T-cell (primary cell): ENCODE measurements around the gene FRRS1L. TPM values are rescaled to one million over a fixed set of nuclear protein-coding genes. Genes with fewer than 3 reads are reported as not detected.

Experiments
- ATAC-seq, 4 experiments: fragments of 200-7000 bp in 3 of 4; fragments of 150-1000 bp in 1 of 4; cut with Tn5 transposase; replicated peaks in 1 of 4; 1 replicate in 3 of 4; 2 replicates in 1 of 4; pipeline ENCODE4 v1.10.0; 2021; ENCODE audit warnings: moderate library complexity in 3 of 4, mild to moderate bottlenecking in 2 of 4, moderate number of reproducible peaks in 1 of 4
- CTCF ChIA-PET, 2 donors: fragments of 300-600 bp; sonication (Branson Sonifier 250); formaldehyde crosslinking; loops; one replicate each; lab custom pipeline; 2022; ENCODE audit warnings: antibody characterized with exemption in 2 of 2; lab: Charles Lee
- POLR2A ChIA-PET, 2 donors: fragments of 300-600 bp; sonication (Branson Sonifier 250); formaldehyde crosslinking; loops; one replicate each; lab custom pipeline; 2022; ENCODE audit warnings: antibody characterized with exemption in 2 of 2; lab: Charles Lee
- DNase-seq, 35 experiments: peaks; one replicate each; pipeline versions ENCODE4 v3.0.0 to v3.0.0-alpha.2; 2013 to 2023
- H3K27ac ChIP-seq: one replicate; pipeline ENCODE4 v1.5.1; 2013; ENCODE audit warnings: low read length
- H3K27me3 ChIP-seq, 2 experiments: replicated peaks in 1 of 2; 1 replicate in 1 of 2; 2 replicates in 1 of 2; pipeline versions ENCODE4 v1.6.1 to v1.7.0; 2013; ENCODE audit warnings: low read length in 1 of 2, mixed read lengths in 1 of 2; ENCODE audit not compliant: control insufficient read depth in 2 of 2, insufficient read depth in 2 of 2; ENCODE audit errors: extremely low read depth in 1 of 2
- H3K36me3 ChIP-seq, 2 donors: 1 replicate in 1 of 2; 2 replicates in 1 of 2; pipeline versions ENCODE4 v1.6.1 to v1.7.0; 2013; ENCODE audit warnings: low read length in 1 of 2; ENCODE audit not compliant: control insufficient read depth in 2 of 2, insufficient read depth in 1 of 2; ENCODE audit errors: extremely low read depth in 1 of 2
- H3K4me1 ChIP-seq, 2 experiments: 1 replicate in 1 of 2; 2 replicates in 1 of 2; pipeline versions ENCODE4 v1.6.1 to v1.7.0; 2013; ENCODE audit warnings: low read length in 2 of 2, mixed read lengths in 1 of 2; ENCODE audit not compliant: insufficient read depth in 2 of 2, control insufficient read depth in 1 of 2; ENCODE audit errors: extremely low read depth in 1 of 2
- H3K4me3 ChIP-seq, 2 donors: 1 replicate in 1 of 2; 2 replicates in 1 of 2; pipeline versions ENCODE4 v1.5.1 to v1.7.0; 2013; ENCODE audit warnings: mild to moderate bottlenecking in 2 of 2, low read length in 1 of 2, moderate library complexity in 1 of 2; ENCODE audit not compliant: control insufficient read depth in 1 of 2; ENCODE audit errors: extremely low read depth in 1 of 2
- H3K9me3 ChIP-seq: 2 replicates; pipeline ENCODE4 v1.7.0; 2013
- H3K27ac Mint-ChIP-seq, 2 donors: one replicate each; pipeline ENCODE4 v1.8.0; 2020 to 2021; ENCODE audit warnings: mild to moderate bottlenecking in 2 of 2, mixed read lengths in 2 of 2
- H3K27me3 Mint-ChIP-seq, 2 donors: one replicate each; pipeline ENCODE4 v1.8.0; 2021 to 2022; ENCODE audit warnings: mixed read lengths in 2 of 2
- H3K36me3 Mint-ChIP-seq: one replicate; pipeline ENCODE4 v1.8.0; 2021; ENCODE audit warnings: mixed read lengths
- H3K4me1 Mint-ChIP-seq, 3 donors: one replicate each; pipeline ENCODE4 v1.8.0; 2020 to 2022; ENCODE audit warnings: mixed read lengths in 3 of 3, mild to moderate bottlenecking in 1 of 3
- H3K4me3 Mint-ChIP-seq, 3 donors: one replicate each; pipeline ENCODE4 v1.8.0; 2020 to 2022; ENCODE audit warnings: mild to moderate bottlenecking in 3 of 3, mixed read lengths in 3 of 3, moderate library complexity in 3 of 3
- H3K9me3 Mint-ChIP-seq, 3 donors: one replicate each; pipeline ENCODE4 v1.8.0; 2020 to 2022; ENCODE audit warnings: mixed read lengths in 3 of 3
- WGBS: methylation state at CpG from one replicate; pipeline ENCODE4 v1.1.5; 2013; ENCODE audit warnings: missing lambda C conversion rate; ENCODE audit not compliant: insufficient coverage; 5-methylcytosine and 5-hydroxymethylcytosine counted together
- total RNA-seq, 35 experiments: library from RNA in 6 of 35; stranded (reverse) in 6 of 35; fragments of 120-200 nt in 1 of 35; gene quantifications; one replicate each; pipeline versions ENCODE4 v1.2.1 to v1.2.4 and lab custom pipeline; 2013 to 2026

FRRS1L gene
- total RNA-seq, 5 donors from 2014 or later (not counting 1 experiment from before 2014, with no cell fraction given): 0.03 TPM; not detected in 4

DNA sequence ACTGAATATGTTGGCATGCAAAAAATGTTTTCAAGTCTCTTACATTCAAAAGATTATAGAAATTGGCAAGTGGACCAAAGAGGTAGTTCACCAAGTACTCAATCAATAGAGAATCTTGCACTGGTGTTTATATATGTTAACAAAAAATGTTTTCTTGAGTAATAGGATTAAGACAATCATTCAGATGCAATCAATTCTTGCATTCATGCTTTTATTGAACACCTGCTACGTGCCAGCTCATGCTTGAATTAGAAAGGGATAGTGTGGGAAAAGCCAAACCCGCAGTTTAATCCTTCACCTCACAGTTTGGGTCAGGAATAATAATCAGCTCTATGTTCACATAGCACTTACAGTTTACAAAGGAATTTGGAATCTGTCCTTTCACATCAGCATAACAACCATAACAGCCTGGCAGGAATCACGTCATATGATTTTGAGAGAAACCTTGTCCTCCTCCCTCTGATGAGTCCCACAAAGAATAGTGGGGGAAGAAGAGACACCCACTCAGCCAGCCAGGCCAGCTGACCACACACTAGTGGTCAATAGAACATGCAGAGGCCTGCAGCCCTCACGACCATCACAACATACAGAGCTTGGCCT lies 36.8 kb upstream of the FRRS1L start:
- H3K4me1 Mint-ChIP-seq: no peaks in the 10 kb centered on the region
- Histone ChIP-seq H3K9me3 (no peaks in the 10 kb centered on the region), H3K36me3 (no peaks in the 10 kb centered on the region), H3K27ac (no peak overlapping the region), H3K27me3 (peaks cover 0 to 11% of the 10 kb centered on the region in 2 experiments), H3K4me1 (no peaks in the 10 kb centered on the region), H3K4me3 (no peak overlapping the region)
- H3K4me3 Mint-ChIP-seq: no peak overlapping the region
- H3K36me3 Mint-ChIP-seq: no peaks in the 10 kb centered on the region
- ChIA-PET POLR2A (no interaction called here), CTCF (interaction anchor here in 1 of 2 donors (0.7 kb wide), 1 partner anchor 315 kb away, joined by 3 read pairs; no protein-coding TSS in a partner anchor)
- DNase-seq: no peak
- no peak overlapping the region for H3K27ac Mint-ChIP-seq
- no peak for ATAC-seq
- H3K27me3 Mint-ChIP-seq: peaks cover 6 to 20% of the 10 kb centered on the region in 2 donors
- no peaks in the 10 kb centered on the region for H3K9me3 Mint-ChIP-seq
- WGBS: no CpG with 5 or more reads among the region's 4 CpGs

DNA sequence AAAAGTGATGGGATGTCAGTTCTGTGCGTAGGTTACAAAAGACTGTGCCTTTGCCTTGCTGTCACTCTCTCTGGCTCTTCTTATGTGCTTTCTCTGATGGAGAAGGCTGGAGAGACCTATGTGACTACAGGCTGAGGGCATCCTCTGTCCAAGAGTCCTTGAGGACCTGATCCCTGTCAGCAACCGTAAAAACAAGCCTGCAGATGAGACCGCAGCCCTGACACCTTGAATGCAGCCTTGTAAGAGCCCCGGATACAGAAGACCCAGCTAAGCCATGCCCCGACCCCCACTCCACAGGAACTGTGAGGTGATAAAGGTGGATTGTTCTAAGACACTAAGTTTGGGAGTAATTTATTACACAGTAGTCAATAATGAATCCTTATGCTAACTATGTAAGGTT lies 32.6 kb upstream of the FRRS1L start:
- Histone ChIP-seq H3K36me3 (no peaks in the 10 kb centered on the region), H3K27me3 (peaks cover 0 to 6% of the 10 kb centered on the region in 2 experiments), H3K4me1 (no peaks in the 10 kb centered on the region), H3K4me3 (no peak overlapping the region), H3K27ac (no peak overlapping the region), H3K9me3 (no peaks in the 10 kb centered on the region)
- H3K9me3 Mint-ChIP-seq: no peaks in the 10 kb centered on the region
- 80% methylated on average over 1 of the region's 5 CpGs for WGBS
- no peaks in the 10 kb centered on the region for H3K36me3 Mint-ChIP-seq
- H3K27ac Mint-ChIP-seq: no peak overlapping the region
- H3K4me1 Mint-ChIP-seq: no peaks in the 10 kb centered on the region
- POLR2A ChIA-PET: no interaction called here
- ATAC-seq (no peak), DNase-seq (no peak)
- no peak overlapping the region for H3K4me3 Mint-ChIP-seq
- peaks cover 4 to 9% of the 10 kb centered on the region in 2 donors for H3K27me3 Mint-ChIP-seq
- CTCF ChIA-PET: no interaction called here

DNA sequence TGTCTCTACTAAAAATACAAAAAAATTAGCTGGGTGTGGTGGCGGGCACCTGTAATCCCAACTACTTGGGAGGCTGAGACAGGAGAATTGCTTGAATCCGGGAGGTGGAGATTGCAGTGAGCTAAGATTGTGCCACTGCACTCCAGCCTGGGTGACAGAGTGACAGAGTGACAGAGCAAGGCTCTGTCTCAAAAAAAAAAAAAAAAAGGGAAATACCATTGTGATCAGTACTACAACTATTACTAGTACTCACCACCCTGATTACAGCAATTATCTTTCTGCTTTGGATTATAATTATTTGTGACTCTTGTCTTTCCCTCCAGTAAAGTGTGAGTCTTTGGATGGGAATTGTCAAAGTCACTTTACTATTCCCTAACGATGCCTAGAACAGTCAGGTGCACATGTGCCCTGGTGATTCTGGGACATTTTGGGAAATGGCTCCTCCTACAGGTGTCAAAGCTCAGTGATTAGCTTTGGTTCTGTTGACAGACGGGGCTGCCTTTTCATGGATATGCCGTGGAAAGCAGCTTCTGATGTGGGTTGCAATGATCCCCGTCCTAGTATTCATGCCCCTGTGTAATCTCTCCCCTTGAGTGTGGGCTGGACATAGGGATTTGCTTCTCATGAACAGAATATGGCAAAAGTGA lies 31.8 kb upstream of the FRRS1L start:
- Mint-ChIP-seq H3K9me3 (no peaks in the 10 kb centered on the region), H3K36me3 (no peaks in the 10 kb centered on the region), H3K4me1 (no peaks in the 10 kb centered on the region), H3K4me3 (no peak overlapping the region), H3K27me3 (peaks cover 4 to 9% of the 10 kb centered on the region in 2 donors), H3K27ac (no peak overlapping the region)
- CTCF ChIA-PET: interaction anchor here (0.6 to 0.7 kb wide), 3 partner anchors 316 to 1224 kb away, joined by 3 to 7 read pairs (median 4); no protein-coding TSS in a partner anchor
- no peak for ATAC-seq
- DNase-seq: peak in 2 of 35 experiments; percentile 4 to 37
- H3K27ac ChIP-seq: no peak overlapping the region
- H3K36me3 ChIP-seq: no peaks in the 10 kb centered on the region
- H3K4me3 ChIP-seq: no peak overlapping the region
- H3K4me1 ChIP-seq: no peaks in the 10 kb centered on the region
- 45% methylated on average over 3 of the region's 6 CpGs for WGBS
- POLR2A ChIA-PET: no interaction called here
- peaks cover 0 to 6% of the 10 kb centered on the region in 2 experiments for H3K27me3 ChIP-seq
- no peaks in the 10 kb centered on the region for H3K9me3 ChIP-seq

DNA sequence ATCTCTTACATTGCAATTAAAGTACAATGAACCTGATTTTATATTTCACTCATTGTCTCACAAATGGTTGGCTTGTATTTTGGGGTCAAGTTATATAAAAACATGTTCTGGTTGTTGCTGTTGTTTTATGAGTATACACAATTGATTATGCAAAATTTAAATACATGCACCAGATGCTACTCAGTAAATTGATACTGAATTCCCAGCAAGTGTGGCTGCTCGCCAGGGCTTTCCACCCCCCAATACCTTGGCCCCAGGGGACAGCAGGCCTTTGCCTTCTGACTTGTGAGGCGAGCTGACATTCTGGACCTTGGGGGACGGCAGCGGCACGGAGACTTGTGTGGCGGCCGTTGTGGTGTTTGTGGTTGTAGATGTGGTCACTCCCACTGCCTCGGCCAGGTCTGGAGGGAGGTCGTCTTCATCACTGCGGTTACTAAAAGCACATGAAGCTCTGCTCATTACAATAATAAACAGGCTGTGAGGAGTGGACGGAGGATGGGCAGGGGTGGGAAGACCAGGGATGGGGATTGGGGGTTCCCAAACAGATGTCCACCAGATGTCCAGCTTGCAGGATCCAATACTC lies 27.0 kb upstream of the FRRS1L start:
- Mint-ChIP-seq H3K36me3 (no peaks in the 10 kb centered on the region), H3K4me1 (no peaks in the 10 kb centered on the region), H3K27me3 (peaks cover under 1% of the 10 kb centered on the region in 2 donors), H3K9me3 (no peaks in the 10 kb centered on the region), H3K27ac (no peak overlapping the region), H3K4me3 (no peak overlapping the region)
- no peak for ATAC-seq
- POLR2A ChIA-PET: no interaction called here
- H3K4me1 ChIP-seq: no peaks in the 10 kb centered on the region
- WGBS: no CpG with 5 or more reads among the region's 11 CpGs
- H3K27me3 ChIP-seq: peaks cover 0 to 4% of the 10 kb centered on the region in 2 experiments
- DNase-seq: no peak
- no peak overlapping the region for H3K27ac ChIP-seq
- no peaks in the 10 kb centered on the region for H3K9me3 ChIP-seq
- CTCF ChIA-PET: no interaction called here
- H3K4me3 ChIP-seq: no peak overlapping the region
- H3K36me3 ChIP-seq: no peaks in the 10 kb centered on the region

DNA sequence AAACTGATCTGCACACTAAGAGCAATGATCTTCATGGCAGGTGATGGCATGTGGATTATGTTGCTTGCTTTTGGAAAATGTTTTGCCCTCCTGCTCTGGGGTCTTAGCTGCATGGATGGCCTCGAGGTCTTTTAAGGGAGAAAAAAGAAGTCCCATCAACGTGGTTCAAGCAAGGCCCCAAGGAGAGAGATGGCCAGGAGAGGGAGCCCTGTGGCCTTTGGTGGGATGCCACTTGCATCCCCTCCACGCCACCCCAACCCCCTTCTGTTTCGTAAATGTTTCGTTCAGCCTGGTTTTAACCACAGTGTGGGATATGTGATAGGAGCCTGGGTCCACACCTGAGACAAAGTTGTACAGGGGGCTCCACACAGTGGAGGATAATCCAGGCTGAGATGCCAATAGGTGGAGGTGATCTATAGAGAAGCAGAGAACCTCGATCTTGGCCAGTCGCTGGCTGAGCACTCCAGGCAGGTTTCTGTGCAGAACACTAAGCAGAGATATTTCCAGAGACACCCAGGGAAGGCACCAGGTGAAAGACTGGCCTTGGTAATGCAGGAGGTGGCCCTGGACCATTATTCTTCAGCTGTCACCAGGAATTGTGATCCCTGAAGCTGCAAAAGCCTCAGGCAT lies 25.8 kb upstream of the FRRS1L start:
- H3K27me3 ChIP-seq: peaks cover 0 to 3% of the 10 kb centered on the region in 2 experiments
- H3K27ac ChIP-seq: no peak overlapping the region
- H3K4me3 Mint-ChIP-seq: no peak overlapping the region
- H3K9me3 Mint-ChIP-seq: no peaks in the 10 kb centered on the region
- H3K36me3 ChIP-seq: no peaks in the 10 kb centered on the region
- ATAC-seq: no peak
- ChIA-PET POLR2A (interaction anchor here in 1 of 2 donors (0.5 kb wide), 1 partner anchor 273 kb away, joined by 4 read pairs; no protein-coding TSS in a partner anchor), CTCF (no interaction called here)
- no peaks in the 10 kb centered on the region for H3K36me3 Mint-ChIP-seq
- no peak for DNase-seq
- H3K9me3 ChIP-seq: no peaks in the 10 kb centered on the region
- H3K4me3 ChIP-seq: no peak overlapping the region
- no peaks in the 10 kb centered on the region for H3K27me3 Mint-ChIP-seq
- no peaks in the 10 kb centered on the region for H3K4me1 ChIP-seq
- no peak overlapping the region for H3K27ac Mint-ChIP-seq
- WGBS: 37% methylated on average over 4 of the region's 7 CpGs
- H3K4me1 Mint-ChIP-seq: no peaks in the 10 kb centered on the region

DNA sequence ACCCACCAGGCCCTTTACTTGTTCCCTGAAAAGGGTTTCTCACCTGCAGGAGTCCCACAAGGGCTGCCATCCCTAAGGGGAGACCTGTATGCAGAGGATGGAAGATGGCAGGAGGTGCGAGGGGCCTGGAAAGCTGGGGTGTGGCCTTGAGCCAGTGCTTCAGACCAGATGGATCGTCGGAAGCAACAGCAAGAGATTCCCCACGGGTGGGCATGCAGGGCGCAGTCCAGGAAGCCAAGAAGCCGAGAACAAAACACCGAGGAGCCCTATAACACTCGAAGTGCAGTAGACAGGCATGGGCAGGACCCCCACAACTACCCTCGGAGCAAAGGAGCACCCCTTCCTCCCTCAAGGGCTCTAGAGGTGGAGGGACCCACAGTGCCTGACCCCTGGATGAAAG lies 24.7 kb upstream of the FRRS1L start:
- no peaks in the 10 kb centered on the region for H3K9me3 ChIP-seq
- POLR2A ChIA-PET: no interaction called here
- CTCF ChIA-PET: no interaction called here
- Mint-ChIP-seq H3K36me3 (no peaks in the 10 kb centered on the region), H3K9me3 (no peaks in the 10 kb centered on the region), H3K4me3 (no peak overlapping the region), H3K27ac (no peak overlapping the region), H3K27me3 (peaks cover 0 to 4% of the 10 kb centered on the region in 2 donors), H3K4me1 (no peaks in the 10 kb centered on the region)
- no peak overlapping the region for H3K4me3 ChIP-seq
- no peak for ATAC-seq
- H3K27ac ChIP-seq: no peak overlapping the region
- no peaks in the 10 kb centered on the region for H3K4me1 ChIP-seq
- DNase-seq: no peak
- H3K27me3 ChIP-seq: peaks cover 0 to 3% of the 10 kb centered on the region in 2 experiments
- no peaks in the 10 kb centered on the region for H3K36me3 ChIP-seq
- WGBS: 75% methylated on average over 8 of the region's 9 CpGs
